SK-N-SH (cell line): ENCODE data around the gene ADD1.

Experiments
- CHD2 ChIP-seq: fragments of 150-350 bp; IDR thresholded peaks from 2 replicates; pipeline ENCODE4 v1.6.1; 2018; ENCODE audit warnings: low read length; ENCODE audit not compliant: partially characterized antibody
- CTCF ChIP-seq: fragments of 200-600 bp; sonication (generic); IDR thresholded peaks from 2 replicates; pipeline ENCODE4 v1.6.1; 2017; ENCODE audit warnings: antibody characterized with exemption, mild to moderate bottlenecking, moderate library complexity
- EZH2phosphoT487 ChIP-seq: fragments of 200-600 bp; sonication (generic); IDR thresholded peaks from 2 replicates; pipeline ENCODE4 v1.6.1; 2017; ENCODE audit warnings: low read depth, mixed run types, mild to moderate bottlenecking, antibody characterized with exemption, moderate library complexity, borderline replicate concordance
- FOXJ3 ChIP-seq: sonication (generic); formaldehyde crosslinking; IDR thresholded peaks from 2 replicates; pipeline ENCODE4 v1.5.1; 2020; ENCODE audit warnings: mild to moderate bottlenecking, missing genetic modification reagents
- GATA2 ChIP-seq: sonication (generic); formaldehyde crosslinking; IDR thresholded peaks from 2 replicates; pipeline ENCODE4 v1.5.0; 2020; ENCODE audit warnings: mild to moderate bottlenecking, missing genetic modification reagents
- POLR2AphosphoS5 ChIP-seq: IDR thresholded peaks from 2 replicates; pipeline ENCODE4 v1.6.1; 2012; ENCODE audit warnings: low read depth, low read length
- RAD21 ChIP-seq: IDR thresholded peaks from 2 replicates; pipeline ENCODE4 v1.6.1; 2012; ENCODE audit warnings: mild to moderate bottlenecking, low read length
- RCOR1 ChIP-seq: fragments of 150-350 bp; IDR thresholded peaks from 2 replicates; pipeline ENCODE4 v1.6.1; 2017; ENCODE audit warnings: antibody characterized with exemption, low read length
- TAF1 ChIP-seq: IDR thresholded peaks from 2 replicates; pipeline ENCODE4 v1.6.1; 2012; ENCODE audit warnings: low read depth, mild to moderate bottlenecking, low read length, moderate library complexity, borderline replicate concordance
- TF ChIP-seq, protein P1 (sequence below): fragments of 150-350 bp; IDR thresholded peaks from 2 replicates; pipeline ENCODE4 v1.6.1; 2017; ENCODE audit warnings: antibody characterized with exemption, low read length, low read depth, borderline replicate concordance

GRCh38 chr4:2836391-2836859 is 7.2 kb upstream of the ADD1 start:
- TF ChIP-seq TAF1 (no peak), POLR2AphosphoS5 (no peak), RCOR1 (no peak), FOXJ3 (CRISPR knock-in tag) (no peak), CTCF (no peak), RAD21 (no peak), EZH2phosphoT487 (no peak), CHD2 (no peak), GATA2 (CRISPR knock-in tag) (no peak)
- TF ChIP-seq, protein P1, sequence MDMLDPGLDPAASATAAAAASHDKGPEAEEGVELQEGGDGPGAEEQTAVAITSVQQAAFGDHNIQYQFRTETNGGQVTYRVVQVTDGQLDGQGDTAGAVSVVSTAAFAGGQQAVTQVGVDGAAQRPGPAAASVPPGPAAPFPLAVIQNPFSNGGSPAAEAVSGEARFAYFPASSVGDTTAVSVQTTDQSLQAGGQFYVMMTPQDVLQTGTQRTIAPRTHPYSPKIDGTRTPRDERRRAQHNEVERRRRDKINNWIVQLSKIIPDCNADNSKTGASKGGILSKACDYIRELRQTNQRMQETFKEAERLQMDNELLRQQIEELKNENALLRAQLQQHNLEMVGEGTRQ, result no peak
